Stimulated activated CD8-positive, alpha-beta memory T cell treated with anti-CD3 and anti-CD28 coated beads, Interleukin-7, amount 100 ng/mL, for 48 hours (primary cell): ENCODE measurements around the gene NPW.

Experiments used
- DNase-seq, 2 donors: peaks; one replicate each; pipeline ENCODE4 v3.0.0-alpha.2; 2020; ENCODE audit warnings: low read depth in 1 of 2; ENCODE audit errors: extremely low read depth in 1 of 2

The NPW gene

DNA sequence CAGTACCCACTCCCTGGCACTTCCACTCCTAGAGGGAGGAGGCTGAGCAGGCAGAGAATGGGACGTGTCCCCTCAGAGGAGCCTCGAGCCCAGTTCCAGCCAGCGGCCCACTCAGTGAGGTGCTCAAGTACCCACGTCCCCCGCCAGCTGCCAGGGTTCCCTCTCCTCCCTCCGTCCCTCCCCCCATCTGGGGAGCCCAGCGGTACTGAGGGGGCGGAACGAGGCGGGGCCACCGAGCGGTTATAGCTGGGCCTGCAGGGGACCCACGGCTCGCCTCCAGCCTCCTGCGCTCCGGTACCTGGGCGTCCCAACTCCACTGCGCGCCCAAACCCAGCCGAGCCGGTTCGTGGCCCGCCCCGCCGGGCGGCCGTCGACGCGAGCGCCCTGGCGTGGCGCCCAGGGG is at the start of gene NPW:
TSS of gene NPW (plus strand) at position 268 of the 403 bp plus-strand sequence.
- no peak for DNase-seq

DNA sequence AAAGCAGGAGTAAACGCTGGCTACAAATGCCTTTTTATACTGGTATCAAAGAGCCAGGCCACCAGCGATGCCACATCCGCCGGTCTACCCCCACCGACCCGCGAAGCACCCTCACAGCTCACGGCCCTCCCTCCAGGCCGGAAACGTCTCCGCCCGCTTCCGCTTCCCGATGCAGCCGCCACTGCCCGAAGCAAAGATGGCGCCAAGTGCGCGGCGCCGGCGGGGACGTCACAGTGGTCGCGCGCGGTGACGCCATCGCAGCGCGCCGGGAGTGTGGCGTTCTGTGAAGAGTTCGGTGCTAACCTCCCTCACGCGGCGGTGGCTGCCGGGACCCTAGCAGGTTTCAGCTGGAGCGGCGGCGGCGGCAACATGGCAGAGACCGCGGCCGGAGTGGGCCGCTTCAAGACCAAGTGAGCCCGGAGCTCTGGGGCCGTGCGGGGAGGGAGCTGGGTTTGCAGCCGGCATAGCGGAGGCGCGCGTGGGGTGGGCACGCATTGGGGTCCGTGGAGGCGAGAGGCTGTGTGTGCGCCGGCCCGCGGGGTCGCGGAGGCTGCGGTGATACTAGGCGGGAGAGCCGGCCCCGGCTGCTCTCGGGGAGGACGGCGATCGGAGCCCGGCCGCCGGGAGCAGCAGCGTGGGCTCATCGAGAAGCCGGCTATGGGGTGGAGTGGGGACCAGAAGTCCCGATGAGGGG is 47.6 kb upstream of the NPW start, which contains the start of gene TBL3:
TSS of gene TBL3 (plus strand) at position 258 of the 694 bp plus-strand sequence. CDS start at position 370, 112 bp downstream.
- DNase-seq: peak; percentile 94 to 97

DNA sequence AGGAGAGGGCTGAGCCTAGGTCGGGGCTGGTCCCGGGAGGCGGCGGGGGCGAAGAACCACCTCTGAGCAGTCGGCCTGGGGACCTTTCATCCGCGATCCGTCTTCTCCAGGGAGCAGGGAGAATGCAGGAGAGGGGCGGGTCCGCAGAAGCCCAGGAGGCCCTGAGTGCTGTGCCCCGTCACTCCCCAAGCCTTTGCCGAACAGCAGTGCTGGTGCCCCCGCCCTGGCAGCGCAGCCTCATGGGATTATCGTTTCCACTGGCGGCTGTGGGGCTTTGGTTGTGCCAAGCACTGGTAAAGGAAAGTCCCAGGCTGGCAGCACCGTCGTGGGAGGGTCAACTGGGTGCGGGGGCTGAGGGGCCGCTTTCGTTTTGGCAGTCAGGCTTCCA is 47.1 kb upstream of the NPW start:
- no peak for DNase-seq

DNA sequence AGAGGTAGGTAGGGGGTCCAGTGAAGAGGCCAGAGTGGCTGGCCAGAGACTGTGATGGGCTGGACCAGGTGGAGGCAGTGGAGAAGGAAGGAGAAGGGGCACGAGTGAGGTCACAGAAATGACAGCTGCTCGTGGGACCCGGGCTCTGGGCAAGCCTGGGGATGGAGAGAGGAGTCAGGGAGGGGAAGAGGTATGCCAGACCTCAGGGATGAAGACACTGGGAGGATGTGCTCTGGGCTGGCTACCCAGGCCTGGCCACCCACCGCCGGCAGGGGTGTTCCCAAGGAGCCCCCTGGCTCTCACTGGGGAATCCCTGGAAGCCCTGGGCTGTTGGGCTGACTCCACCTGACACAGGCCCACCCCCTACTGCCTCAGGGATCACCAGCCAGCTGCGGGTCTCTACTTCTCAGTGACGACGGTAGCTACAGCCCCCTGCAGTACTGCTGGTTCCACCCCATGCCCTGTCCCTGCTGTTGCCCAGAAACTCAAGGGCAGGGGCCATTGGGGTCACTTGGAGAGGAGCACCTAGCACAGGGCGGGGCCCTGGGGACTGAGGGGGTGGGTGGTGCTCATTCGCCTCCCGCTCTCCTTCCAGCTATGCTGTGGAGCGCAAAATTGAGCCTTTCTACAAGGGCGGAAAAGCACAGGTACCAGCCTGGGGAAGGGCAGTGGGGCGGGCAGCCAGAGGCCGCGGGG is 46.0 kb upstream of the NPW start:
- DNase-seq: no peak

DNA sequence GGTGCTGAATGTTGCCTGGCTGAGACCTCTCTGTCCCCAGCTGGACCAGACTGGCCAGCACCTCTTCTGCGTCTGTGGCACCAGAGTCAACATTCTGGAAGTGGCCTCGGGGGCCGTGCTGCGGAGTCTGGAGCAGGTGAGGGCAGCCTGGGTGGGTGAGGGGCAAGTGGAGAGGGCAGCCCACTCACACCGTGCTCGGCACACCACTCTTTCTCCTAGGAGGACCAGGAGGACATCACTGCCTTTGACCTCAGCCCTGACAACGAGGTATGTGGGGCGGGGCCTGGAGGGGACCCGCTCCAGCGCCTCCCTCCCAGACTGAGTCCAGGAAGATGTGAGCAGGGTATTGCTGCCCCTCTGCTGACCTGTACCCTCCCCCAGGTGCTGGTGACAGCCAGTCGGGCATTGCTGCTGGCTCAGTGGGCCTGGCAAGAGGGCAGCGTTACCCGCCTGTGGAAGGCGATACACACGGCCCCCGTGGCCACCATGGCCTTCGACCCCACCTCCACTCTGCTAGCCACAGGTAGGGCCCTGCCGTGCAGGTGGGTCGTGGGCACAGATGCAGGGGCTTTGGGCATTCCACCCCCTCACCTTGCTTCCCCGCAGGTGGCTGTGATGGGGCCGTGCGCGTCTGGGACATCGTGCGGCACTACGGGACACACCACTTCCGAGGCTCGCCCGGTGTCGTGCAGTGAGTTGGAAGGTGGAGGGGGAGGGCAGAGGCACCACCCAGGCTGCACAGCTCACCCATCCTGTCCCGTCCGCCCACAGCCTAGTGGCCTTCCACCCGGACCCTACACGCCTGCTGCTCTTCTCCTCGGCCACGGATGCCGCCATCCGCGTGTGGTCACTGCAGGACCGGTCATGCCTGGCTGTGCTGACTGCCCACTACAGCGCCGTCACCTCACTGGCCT is 45.2 kb upstream of the NPW start:
- DNase-seq: no peak

DNA sequence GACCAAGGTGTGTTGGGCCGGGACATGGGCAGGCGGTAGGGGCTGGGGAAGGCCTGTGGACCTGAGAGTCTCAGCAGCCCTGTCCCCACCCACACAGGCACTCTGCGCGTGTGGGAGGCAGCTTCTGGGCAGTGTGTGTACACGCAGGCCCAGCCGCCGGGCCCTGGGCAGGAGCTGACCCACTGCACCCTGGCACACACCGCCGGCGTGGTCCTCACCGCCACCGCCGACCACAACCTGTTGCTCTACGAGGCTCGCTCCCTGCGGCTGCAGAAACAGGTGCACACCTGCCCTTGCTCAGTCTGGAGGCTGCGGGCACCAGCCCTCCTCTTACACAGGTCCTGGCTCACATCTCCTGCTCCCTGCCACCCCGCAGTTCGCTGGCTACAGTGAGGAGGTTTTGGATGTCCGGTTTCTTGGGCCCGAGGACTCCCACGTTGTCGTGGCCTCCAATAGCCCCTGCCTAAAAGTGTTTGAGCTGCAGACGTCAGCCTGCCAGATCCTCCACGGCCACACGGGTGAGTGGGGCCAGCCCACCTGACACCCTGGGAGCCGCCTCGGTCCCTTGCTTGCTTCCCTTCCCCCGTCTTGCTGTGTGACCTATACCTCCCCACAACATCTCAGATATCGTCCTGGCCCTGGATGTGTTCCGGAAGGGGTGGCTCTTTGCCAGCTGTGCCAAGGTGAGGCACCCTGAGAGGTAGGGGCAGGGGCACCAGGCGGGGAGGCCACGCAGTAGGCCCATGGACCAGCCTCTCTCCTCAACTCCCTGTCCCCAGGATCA is 44.0 kb upstream of the NPW start:
- no peak for DNase-seq

DNA sequence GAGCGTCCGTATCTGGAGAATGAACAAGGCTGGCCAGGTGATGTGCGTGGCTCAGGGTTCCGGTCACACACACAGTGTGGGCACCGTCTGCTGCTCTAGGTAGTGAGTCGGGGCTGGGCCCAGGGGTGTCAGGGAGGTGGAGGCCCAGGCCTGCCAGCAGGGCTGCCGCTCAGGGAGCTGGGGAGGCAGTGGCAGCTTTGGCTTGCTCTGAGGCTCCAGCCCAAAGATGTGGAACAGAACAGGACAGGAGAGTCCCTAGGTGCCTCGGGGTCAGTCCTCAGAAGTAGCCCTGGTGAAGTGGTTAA is 43.4 kb upstream of the NPW start:
- DNase-seq: no peak

DNA sequence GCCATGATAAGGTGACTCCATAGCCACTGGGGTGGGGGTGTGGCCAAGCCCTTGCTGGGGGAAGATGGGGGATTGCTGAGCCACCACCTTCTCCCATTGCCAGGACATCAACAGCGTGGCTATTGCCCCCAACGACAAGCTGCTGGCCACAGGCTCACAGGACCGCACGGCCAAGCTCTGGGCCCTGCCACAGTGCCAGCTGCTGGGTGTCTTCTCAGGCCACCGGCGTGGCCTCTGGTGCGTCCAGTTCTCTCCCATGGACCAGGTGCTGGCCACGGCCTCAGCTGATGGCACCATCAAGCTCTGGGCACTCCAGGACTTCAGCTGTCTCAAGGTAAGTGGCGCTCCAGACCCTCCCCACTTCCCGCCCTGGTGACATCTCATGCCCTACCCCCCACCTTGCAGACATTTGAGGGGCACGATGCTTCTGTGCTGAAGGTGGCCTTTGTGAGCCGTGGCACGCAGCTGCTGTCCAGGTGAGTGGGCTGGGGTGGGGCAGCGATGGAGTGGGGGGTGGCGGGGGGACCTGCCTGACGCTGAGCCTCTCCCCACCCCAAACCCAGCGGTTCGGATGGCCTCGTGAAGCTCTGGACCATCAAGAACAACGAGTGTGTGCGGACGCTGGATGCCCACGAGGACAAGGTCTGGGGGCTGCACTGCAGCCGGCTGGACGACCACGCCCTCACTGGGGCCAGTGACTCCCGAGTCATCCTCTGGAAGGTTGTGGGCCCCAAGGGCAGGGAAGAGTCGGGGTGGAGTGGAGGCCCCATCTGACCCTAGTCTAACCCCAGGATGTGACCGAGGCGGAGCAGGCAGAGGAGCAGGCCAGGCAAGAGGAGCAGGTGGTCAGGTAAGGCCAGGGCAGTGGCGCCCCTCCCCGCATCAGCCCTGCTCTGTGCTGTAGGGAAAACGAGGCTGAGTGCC is 42.4 kb upstream of the NPW start:
- no peak for DNase-seq

DNA sequence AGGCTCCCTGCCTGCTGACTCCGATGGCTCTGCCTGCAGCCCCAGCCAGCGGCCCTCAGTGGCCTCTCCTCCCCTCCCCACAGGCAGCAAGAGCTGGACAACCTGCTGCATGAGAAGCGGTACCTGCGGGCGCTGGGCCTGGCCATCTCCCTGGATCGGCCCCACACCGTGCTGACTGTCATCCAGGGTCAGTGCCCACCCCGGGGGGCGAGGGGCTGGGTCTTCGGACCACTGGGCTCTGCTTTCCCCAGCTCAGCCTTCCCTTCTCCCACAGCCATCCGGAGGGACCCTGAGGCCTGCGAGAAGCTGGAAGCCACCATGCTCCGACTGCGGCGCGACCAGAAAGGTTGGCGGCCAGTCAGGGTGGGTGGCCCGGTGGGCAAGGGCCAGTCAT is 41.7 kb upstream of the NPW start:
- DNase-seq: no peak

DNA sequence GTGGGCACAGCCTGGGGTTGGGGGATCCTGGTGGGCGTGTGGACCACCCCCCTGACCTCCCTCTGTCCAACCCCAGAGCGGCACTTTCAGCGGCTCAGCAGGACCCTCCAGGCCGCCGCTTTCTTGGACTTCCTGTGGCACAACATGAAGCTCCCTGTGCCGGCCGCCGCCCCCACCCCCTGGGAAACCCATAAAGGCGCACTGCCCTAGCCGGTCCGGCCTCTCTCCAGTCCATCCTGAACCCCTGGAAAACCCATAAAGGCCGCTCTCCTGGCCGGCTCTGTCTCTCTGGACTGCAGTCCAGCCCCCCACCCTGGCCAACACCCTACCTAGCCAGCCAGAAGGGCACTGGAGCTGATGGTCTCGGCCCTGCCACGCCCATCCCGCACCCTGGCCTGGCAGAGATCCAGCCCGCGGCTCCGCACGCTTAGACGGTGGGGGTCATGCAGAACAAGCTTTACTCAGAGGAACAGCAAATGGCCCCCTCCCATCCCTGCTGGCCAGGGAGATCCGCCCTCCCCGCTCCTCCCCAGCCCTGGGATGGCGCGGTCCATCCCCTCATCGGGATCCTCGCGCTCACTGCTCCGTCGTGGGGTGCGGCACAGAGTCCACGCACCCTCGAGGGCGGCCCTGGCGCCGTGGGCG is 41.0 kb upstream of the NPW start:
- DNase-seq: no peak

DNA sequence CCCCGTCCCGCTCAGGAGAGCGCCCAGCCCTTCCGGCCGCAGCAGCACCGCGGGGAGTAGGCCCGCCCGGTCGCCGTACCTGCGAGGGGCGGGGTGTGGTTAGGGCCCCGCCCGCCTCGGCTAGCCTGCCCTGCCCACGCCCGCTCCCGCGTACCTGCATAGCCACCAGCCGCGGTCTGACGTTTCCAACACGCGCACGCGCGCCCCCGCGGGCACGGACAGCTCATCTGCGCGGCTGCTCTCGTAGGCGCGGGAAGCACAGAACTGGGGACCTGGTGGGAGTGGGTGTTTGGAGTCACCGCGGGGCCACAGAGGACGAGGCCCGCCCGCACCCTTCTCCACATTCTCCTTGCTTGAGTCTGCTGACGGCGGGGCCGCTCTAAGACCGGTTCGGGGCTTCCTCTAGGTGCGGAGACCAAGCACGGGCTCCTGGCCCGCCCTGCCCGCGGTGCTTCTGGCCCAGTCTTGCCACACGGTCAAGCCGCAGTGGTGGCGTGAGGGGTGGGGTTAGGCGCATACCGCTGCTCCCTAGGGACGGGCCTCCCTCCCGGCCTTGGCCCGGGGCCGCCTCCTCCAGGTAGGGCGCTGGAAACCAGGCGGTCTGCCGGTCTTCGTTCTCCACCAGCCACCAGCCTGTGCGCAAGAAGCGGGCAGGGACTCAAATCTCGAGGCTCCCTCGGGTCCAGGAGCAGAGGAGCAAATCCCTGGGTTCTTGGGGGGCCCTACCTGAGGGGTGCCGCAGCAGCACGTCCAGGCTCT is 40.1 kb upstream of the NPW start:
- DNase-seq: no peak

DNA sequence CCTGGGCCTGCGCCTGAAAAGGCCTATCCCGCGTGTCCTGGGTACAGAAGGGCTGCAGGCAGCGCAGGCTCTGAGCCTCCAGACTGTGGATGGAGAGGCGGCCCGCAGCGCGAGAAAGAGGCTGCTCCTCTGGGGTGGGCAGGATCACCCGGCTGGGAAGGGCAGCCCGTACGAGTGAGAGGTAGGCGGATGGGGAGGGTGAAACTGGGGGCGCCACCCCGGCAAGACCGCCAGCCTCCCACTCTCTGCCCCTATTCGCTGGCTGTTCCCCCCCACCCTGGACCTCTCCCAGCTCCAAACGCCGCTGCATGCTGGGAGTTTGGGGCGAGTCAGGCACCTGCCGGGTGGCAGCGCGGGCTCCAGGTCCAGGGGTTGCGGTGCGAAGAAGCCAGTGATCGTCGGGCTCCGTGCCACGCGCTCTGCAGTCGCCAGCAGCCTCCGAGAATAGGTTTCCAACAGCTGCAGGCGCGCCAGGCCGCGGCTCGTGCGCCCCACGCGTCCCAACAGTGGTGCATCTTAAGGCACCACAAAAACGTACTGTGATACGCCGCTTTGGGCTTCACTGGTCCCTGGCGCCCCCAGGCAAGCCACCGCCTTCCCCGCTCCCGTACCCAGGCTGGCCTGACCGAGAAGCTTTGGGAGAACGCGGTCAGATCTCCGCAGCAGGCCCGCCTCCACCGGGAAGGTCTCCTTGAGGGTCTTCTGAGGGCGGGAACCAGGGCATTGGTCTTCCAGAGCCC is 39.4 kb upstream of the NPW start:
- DNase-seq: no peak

DNA sequence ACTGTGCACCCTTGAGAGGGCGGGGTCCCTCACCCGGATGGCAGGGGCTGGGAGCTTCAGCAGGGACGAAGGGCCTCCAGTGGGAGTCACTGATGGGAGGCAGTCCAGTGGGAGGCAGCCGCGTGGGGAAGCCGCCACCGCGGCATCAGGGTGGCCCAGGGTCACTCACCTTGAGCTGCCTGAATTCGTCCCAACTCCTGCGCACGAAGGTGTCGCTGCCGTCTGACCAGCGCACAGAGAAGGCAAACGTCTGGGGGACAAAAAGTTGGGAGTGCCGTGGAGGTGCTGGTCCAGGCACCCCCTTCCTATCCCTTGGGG is 38.9 kb upstream of the NPW start:
- DNase-seq: no peak

DNA sequence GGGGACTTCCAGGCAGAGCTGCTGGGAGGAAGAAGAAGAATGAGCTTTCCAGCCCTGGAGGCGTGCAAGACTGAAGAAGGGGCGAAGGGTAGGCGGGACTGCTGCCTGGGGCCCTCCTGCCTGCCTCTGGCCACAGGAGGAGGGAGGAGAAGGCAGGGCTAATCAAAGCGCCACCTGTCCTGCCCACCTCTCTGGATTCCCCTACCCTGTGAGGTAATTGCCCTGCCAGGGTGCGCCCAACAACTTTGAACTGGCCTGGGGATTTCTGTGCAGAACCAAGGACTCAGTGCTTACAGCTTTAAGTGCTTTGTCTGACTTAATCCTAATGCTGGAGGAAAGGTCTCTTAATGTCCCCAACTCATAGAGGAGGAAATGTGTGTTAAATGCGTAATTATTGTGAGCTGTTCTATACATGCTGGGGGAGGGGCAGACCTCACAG is 38.2 kb upstream of the NPW start, which contains the start of gene NOXO1:
TSS of gene NOXO1 (minus strand) at position 72 of the 439 bp plus-strand sequence. CDS start 290 bp downstream, outside the sequence.
- no peak for DNase-seq

DNA sequence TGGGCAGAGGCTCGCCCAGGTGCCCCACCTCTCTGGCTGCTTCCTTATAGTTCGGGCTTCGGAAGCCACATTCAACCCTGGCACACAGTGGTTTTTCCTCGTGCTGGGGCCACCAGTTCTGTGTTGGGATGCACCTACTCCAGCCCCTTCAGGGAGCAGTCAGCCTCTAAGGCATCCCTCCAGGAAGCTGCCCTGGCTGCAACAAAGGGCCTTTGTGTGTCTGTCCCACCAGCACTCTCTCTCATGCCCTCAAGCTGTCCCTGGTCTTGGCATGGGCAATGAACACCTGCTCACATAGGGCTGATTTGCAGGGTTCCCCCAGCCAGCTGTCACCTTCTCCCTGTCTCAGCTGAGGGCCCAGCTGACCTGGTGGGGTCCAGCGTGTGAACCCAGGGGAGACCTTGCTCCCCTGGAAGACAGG is 37.6 kb upstream of the NPW start:
- no peak for DNase-seq

DNA sequence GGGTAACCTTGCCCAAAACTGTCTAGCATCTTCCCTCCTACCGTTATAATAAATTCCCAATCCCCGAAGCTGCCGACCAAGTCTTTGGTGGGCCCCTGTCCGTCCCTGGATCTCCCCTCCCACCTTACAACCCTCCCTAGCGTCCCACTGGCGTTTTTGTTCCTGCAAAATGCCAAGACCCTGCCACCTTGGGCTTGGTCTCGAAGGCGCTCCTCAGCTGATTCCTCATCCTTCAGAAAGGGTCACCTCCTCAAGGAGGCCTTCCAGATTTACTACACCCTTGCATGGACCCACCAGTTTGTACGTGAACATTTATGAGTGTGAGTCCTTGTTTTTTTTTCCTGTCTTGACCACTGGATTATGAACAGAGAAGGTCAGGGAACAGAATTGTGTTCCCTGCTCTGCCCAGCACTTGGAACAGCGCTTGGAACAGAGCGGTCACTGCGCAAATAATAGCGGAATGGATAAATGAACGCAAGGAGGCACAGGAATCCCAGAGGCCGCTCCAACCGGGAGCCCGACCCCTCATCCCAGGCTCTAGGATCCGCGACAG is 36.5 kb upstream of the NPW start:
- no peak for DNase-seq

DNA sequence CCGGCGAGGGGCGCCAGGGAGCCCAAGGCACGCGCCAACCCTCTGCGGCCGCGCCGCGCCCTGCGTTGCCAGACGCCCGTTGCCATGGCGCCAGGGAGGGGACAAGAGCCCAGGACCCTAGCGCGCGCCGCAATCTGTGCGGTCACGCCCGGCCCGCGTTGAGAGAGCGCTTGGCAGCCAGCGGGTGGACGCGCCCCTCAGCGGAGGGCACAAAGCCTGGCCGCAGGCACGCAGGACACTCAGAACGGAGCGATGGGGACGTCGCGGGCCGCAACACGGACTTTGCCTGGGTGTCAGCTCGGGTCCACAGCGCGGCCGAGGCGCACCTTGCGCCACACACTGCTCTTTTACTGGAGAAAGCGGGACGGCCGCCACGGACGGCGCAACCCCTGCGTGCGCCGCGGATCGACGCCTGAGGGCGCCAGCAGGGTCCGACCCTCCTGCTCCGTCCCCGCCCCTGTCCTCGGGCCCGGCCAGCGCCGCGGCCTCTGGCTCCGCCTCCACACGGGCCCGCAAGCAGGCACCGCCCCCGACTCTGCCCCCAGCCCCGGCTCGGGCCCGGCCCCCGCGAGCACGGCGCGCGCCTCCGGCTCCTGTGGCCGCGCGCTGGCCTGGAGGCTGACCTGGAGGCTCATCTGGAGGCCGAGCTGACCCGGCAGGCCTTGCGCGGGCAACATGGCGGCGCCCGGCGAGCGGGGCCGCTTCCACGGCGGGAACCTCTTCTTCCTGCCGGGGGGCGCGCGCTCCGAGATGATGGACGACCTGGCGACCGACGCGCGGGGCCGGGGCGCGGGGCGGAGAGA is 35.8 kb upstream of the NPW start, which contains the start of gene GFER:
TSS of gene GFER (plus strand) at position 650 of the 803 bp plus-strand sequence. CDS start at position 676, 26 bp downstream.
- peak; percentile 64 to 70 for DNase-seq
